Measurements from ENCODE around the gene TOR1B. TPM values are rescaled to one million over a fixed set of nuclear protein-coding genes. Genes with fewer than 3 reads are reported as not detected.
"Not testable (repeated sequence)": the region's sequence is repeated elsewhere in the genome, so short reads cannot be mapped to it uniquely, and the experiment has no call there.

The TOR1B gene
- total and polyA plus RNA-seq, 9 donors = 12.3 to 21.5 (median 15.0) TPM

GRCh38 chr9:129775448-129775798, 27.6 kb upstream of the TOR1B start:
- no peaks in the 10 kb centered on the region for H3K27me3 ChIP-seq (ENCODE audit: control insufficient read depth, insufficient read depth, low read length)
- no peak overlapping the region for H3K4me3 ChIP-seq (ENCODE audit: low read length)
- DNase-seq = no peak
- no peak overlapping the region for H3K27ac ChIP-seq (ENCODE audit: low read length)
- 55% methylated on average over 2 of the region's 2 CpGs for WGBS (ENCODE audit: insufficient coverage)
- H3K9me3 ChIP-seq (replicated peaks; ENCODE audit: control insufficient read depth, low read depth, low read length) = no peaks in the 10 kb centered on the region
- peaks cover 23% of the 10 kb centered on the region for H3K4me1 ChIP-seq (ENCODE audit: control insufficient read depth, insufficient read depth, low read length)
- H3K36me3 ChIP-seq (ENCODE audit: control insufficient read depth, insufficient read depth, low read length) = no peaks in the 10 kb centered on the region

DNA sequence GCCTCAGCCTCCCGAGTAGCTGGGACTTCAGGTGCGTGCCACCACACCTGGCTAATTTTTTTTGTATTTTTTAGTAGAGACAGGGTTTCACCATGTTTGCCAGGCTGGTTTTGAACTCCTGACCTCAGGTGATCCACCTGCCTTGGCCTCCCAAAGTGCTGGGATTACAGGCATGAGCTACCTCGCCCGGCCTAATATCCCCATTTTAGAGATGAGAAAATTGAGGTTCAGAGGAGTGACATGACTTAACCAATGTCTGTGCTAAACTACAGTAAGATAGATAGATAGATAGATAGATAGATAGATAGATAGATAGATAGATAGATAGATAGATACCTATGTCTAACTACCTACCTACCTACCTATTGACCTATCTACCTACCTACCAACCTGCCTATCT, 26.9 kb upstream of the TOR1B start:
- not testable (repeated sequence) for H3K27ac ChIP-seq (ENCODE audit: low read length)

DNA sequence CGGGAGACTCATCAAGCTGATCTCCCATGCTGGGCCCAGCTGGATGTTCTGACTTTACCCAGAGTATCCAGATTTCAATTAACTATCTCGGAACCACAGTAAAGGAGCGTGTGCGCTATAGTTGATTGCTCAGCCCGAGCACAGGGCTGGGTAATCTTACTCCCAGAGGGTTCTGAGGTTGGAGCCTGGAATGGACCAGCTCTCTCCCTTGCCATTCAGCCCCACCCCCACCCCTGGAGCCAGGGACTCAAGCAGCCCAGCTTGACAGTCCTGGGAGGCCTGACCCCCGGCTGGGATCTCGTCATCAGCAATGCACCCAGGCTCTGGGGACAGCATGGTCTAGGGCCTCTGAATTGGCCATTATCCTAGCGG, 26.4 kb upstream of the TOR1B start:
- Histone ChIP-seq H3K27me3 (ENCODE audit: control insufficient read depth, insufficient read depth, low read length) (no peaks in the 10 kb centered on the region), H3K4me3 (ENCODE audit: low read length) (no peak overlapping the region), H3K27ac (ENCODE audit: low read length) (peak overlapping the region; percentile 76), H3K4me1 (ENCODE audit: control insufficient read depth, insufficient read depth, low read length) (peaks cover 23% of the 10 kb centered on the region), H3K9me3 (replicated peaks; ENCODE audit: control insufficient read depth, low read depth, low read length) (no peaks in the 10 kb centered on the region), H3K36me3 (ENCODE audit: control insufficient read depth, insufficient read depth, low read length) (no peaks in the 10 kb centered on the region)
- peak; percentile 37 for DNase-seq
- WGBS (ENCODE audit: insufficient coverage) = 35% methylated on average over 7 of the region's 8 CpGs

More for the DNA sequence above, 26.9 kb upstream of the TOR1B start:
- peaks cover 23% of the 10 kb centered on the region for H3K4me1 ChIP-seq (ENCODE audit: control insufficient read depth, insufficient read depth, low read length)
- not testable (repeated sequence) for H3K9me3 ChIP-seq (replicated peaks; ENCODE audit: control insufficient read depth, low read depth, low read length); DNase-seq; H3K27me3 ChIP-seq (ENCODE audit: control insufficient read depth, insufficient read depth, low read length); H3K4me3 ChIP-seq (ENCODE audit: low read length); H3K36me3 ChIP-seq (ENCODE audit: control insufficient read depth, insufficient read depth, low read length)
- WGBS (ENCODE audit: insufficient coverage) = no CpG with 5 or more reads among the region's 4 CpGs

GRCh38 chr9:129776938-129777768, 25.8 kb upstream of the TOR1B start:
- peak overlapping the region; percentile 76 for H3K27ac ChIP-seq (ENCODE audit: low read length)
- H3K9me3 ChIP-seq (replicated peaks; ENCODE audit: control insufficient read depth, low read depth, low read length) = no peaks in the 10 kb centered on the region
- WGBS (ENCODE audit: insufficient coverage) = 12% methylated on average over 12 of the region's 16 CpGs
- H3K4me1 ChIP-seq (ENCODE audit: control insufficient read depth, insufficient read depth, low read length) = peaks cover 23% of the 10 kb centered on the region
- peak; percentile 98 for DNase-seq
- no peaks in the 10 kb centered on the region for H3K27me3 ChIP-seq (ENCODE audit: control insufficient read depth, insufficient read depth, low read length)
- no peak overlapping the region for H3K4me3 ChIP-seq (ENCODE audit: low read length)
- no peaks in the 10 kb centered on the region for H3K36me3 ChIP-seq (ENCODE audit: control insufficient read depth, insufficient read depth, low read length)

GRCh38 chr9:129777769-129778130, 25.2 kb upstream of the TOR1B start:
- H3K27ac ChIP-seq (ENCODE audit: low read length) = peak overlapping the region; percentile 70
- 67% methylated on average over 5 of the region's 11 CpGs for WGBS (ENCODE audit: insufficient coverage)

DNA sequence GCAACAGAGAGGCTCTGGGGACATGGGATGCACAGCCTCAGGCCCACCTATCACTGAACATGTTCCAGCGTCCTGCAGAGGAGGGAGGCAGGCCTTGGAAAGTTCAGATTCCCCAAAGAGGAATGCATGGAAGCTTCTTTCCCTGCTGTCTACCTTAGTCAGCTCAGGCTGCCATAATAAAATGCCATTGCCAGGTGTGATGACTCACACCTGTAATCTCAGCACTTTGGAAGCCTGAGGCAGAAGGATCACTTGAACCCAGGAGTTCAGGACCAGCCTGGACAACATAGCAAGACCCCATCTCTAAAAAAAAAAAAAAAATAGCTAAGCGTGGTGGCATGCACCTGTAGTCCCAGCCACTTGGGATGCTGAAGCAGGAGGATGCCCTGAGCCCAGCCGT, 24.5 kb upstream of the TOR1B start:
- H3K4me3 ChIP-seq (ENCODE audit: low read length) = no peak overlapping the region
- peaks cover 23% of the 10 kb centered on the region for H3K4me1 ChIP-seq (ENCODE audit: control insufficient read depth, insufficient read depth, low read length)
- H3K27ac ChIP-seq (ENCODE audit: low read length) = no peak overlapping the region
- WGBS (ENCODE audit: insufficient coverage) = no CpG with 5 or more reads among the region's 3 CpGs
- H3K27me3 ChIP-seq (ENCODE audit: control insufficient read depth, insufficient read depth, low read length) = no peaks in the 10 kb centered on the region
- H3K36me3 ChIP-seq (ENCODE audit: control insufficient read depth, insufficient read depth, low read length) = no peaks in the 10 kb centered on the region
- no peak for DNase-seq
- H3K9me3 ChIP-seq (replicated peaks; ENCODE audit: control insufficient read depth, low read depth, low read length) = no peaks in the 10 kb centered on the region

More at GRCh38 chr9:129777769-129778130, 25.2 kb upstream of the TOR1B start:
- no peaks in the 10 kb centered on the region for H3K9me3 ChIP-seq (replicated peaks; ENCODE audit: control insufficient read depth, low read depth, low read length)
- H3K4me3 ChIP-seq (ENCODE audit: low read length) = no peak overlapping the region
- no peak for DNase-seq
- no peaks in the 10 kb centered on the region for H3K36me3 ChIP-seq (ENCODE audit: control insufficient read depth, insufficient read depth, low read length)
- H3K27me3 ChIP-seq (ENCODE audit: control insufficient read depth, insufficient read depth, low read length) = no peaks in the 10 kb centered on the region
- peaks cover 23% of the 10 kb centered on the region for H3K4me1 ChIP-seq (ENCODE audit: control insufficient read depth, insufficient read depth, low read length)

DNA sequence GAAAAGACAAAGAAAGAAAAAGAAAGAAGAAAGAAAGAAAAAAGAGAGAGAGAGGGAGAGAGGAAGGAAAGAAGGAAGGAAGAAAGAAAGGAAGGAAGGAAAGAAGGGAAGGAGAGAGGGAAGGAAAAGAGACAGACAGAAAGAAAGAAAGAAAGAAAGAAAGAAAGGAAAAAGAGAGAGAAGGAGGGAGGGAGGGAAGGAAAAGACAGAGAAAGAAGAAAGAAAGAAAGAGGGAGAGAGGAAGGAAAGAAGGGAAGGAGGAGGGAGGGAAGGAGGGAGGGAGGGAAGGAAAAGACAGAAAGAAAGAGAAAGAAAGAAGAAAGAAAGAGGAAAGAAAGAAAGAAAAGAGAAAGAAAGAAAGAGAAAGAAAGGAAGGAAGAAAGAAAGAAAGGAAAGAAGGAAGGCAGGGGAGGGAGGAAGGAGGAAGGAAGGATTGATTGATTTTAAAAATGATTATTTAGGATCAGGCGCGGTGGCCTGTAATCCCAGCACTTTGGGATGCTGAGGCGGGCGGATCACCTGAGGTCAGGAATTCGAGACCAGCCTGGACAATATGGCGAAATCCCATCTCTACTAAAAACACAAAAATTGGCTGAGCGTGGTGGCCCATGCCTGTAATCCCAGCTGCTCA, 23.3 kb upstream of the TOR1B start:
- H3K27me3 ChIP-seq (ENCODE audit: control insufficient read depth, insufficient read depth, low read length) = no peaks in the 10 kb centered on the region
- H3K36me3 ChIP-seq (ENCODE audit: control insufficient read depth, insufficient read depth, low read length) = no peaks in the 10 kb centered on the region
- H3K9me3 ChIP-seq (replicated peaks; ENCODE audit: control insufficient read depth, low read depth, low read length) = no peaks in the 10 kb centered on the region
- H3K27ac ChIP-seq (ENCODE audit: low read length) = no peak overlapping the region
- 100% methylated on average over 2 of the region's 7 CpGs for WGBS (ENCODE audit: insufficient coverage)
- no peak overlapping the region for H3K4me3 ChIP-seq (ENCODE audit: low read length)
- DNase-seq = no peak
- H3K4me1 ChIP-seq (ENCODE audit: control insufficient read depth, insufficient read depth, low read length) = peaks cover 23% of the 10 kb centered on the region

DNA sequence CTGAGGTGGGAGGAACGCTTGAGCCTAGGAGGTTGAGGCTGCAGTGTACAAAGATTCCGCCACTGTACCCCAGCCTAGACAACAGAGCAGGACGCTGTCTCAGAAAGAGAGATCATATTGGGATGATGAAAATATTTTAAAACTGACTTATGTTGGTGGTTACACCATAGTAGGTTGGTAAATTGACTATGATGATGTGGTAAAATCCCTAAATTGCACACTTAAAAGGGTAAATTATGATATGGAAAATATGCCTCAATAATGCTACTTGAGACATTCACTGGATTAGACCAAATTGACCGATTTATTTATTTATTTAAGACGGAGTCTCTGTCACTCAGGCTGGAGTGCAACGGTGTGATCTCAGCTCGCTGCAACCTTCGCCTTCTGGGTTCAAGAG, 21.9 kb upstream of the TOR1B start:
- 81% methylated on average over 8 of the region's 8 CpGs for WGBS (ENCODE audit: insufficient coverage)
- H3K27me3 ChIP-seq (ENCODE audit: control insufficient read depth, insufficient read depth, low read length) = no peaks in the 10 kb centered on the region
- DNase-seq = no peak

DNA sequence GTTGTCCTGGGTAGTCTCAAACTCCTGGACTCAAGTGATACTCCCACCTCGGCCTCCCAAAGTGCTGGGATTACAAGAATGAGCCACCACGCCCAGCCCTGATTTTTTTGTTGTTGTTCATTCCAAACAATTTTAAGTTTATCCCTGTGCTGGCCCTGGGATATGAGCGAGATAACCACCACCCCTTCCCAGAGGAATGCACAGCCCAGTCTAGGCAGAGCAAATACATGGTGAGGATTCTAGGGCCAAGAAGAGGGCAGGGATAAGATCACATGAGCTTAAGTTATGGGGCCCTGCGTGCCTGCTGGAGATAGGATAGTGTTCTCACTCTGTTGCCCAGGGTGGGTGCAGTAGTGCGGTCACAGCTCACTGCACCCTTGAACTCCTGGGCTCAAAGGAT, 21.0 kb upstream of the TOR1B start:
- Histone ChIP-seq H3K27me3 (ENCODE audit: control insufficient read depth, insufficient read depth, low read length) (no peaks in the 10 kb centered on the region), H3K4me3 (ENCODE audit: low read length) (no peak overlapping the region), H3K4me1 (ENCODE audit: control insufficient read depth, insufficient read depth, low read length) (peaks cover 13% of the 10 kb centered on the region), H3K9me3 (replicated peaks; ENCODE audit: control insufficient read depth, low read depth, low read length) (no peaks in the 10 kb centered on the region), H3K27ac (ENCODE audit: low read length) (no peak overlapping the region), H3K36me3 (ENCODE audit: control insufficient read depth, insufficient read depth, low read length) (no peaks in the 10 kb centered on the region)
- 100% methylated on average over 1 of the region's 5 CpGs for WGBS (ENCODE audit: insufficient coverage)
- DNase-seq = no peak

More for the DNA sequence above, 21.9 kb upstream of the TOR1B start:
- H3K27ac ChIP-seq (ENCODE audit: low read length) = no peak overlapping the region
- H3K9me3 ChIP-seq (replicated peaks; ENCODE audit: control insufficient read depth, low read depth, low read length) = no peaks in the 10 kb centered on the region
- H3K36me3 ChIP-seq (ENCODE audit: control insufficient read depth, insufficient read depth, low read length) = no peaks in the 10 kb centered on the region
- H3K4me1 ChIP-seq (ENCODE audit: control insufficient read depth, insufficient read depth, low read length) = peaks cover 18% of the 10 kb centered on the region
- H3K4me3 ChIP-seq (ENCODE audit: low read length) = no peak overlapping the region

- no peak overlapping the region for H3K27ac ChIP-seq (ENCODE audit: low read length)
- no peaks in the 10 kb centered on the region for H3K4me1 ChIP-seq (ENCODE audit: control insufficient read depth, insufficient read depth, low read length)
- no peaks in the 10 kb centered on the region for H3K36me3 ChIP-seq (ENCODE audit: control insufficient read depth, insufficient read depth, low read length)
- H3K27me3 ChIP-seq (ENCODE audit: control insufficient read depth, insufficient read depth, low read length) = peaks cover 2% of the 10 kb centered on the region
- whole genome bisulfite sequencing (ENCODE audit: insufficient coverage) = 37% methylated on average over 5 of the region's 14 CpGs
- no peaks in the 10 kb centered on the region for H3K9me3 ChIP-seq (replicated peaks; ENCODE audit: control insufficient read depth, low read depth, low read length)
- DNase-seq = peak; percentile 86
- H3K4me3 ChIP-seq (ENCODE audit: low read length) = no peak overlapping the region
Observed at GRCh38 chr9:129783516-129784361, 19.2 kb upstream of the TOR1B start.
